Measurements from ENCODE around the gene LETMD1.
A peak's percentile ranks its signal among the peaks of the same experiment; 100 is the strongest.

LETMD1 gene

DNA sequence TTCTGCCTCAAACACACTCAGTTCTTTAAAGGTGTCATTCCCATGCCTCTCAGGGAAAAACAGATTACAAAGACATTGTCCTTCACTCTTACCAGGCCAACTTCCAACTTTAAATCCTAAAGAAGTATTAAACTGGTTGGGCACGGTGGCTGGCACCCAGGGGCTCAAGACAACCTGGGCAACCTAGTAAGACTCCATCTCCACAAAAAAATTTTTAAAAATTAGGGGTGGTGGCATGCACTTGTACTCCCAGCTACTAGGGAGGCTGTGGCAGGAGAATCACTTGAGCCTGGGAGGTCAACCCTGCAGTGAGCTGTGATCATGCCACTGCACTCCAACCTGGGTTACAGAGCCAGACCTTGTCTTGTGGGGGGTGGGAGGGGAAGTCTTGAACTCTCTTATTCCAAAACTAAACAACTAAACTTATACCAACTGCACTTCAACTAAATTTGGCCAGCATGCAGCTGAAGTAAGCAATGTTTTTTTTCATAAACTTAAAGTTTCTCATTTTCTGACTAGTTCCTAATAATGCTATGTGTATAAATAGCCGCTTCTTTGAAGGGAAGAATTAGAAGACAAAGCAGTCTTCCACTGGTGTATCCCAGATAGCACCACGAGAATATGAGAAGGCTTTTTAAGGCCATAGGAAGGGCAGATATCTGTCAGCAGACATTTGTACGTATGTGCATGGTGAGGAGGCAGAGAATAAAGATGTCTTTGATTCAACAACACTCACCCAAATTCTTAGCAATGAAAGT, 24.3 kb upstream of the LETMD1 start:
- Histone ChIP-seq H3K4me2 (peak overlapping the region; percentile 89), H3K27ac (no peak overlapping the region), H4K20me1 (peaks cover 47% of the 10 kb centered on the region), H3K4me1 (peaks cover 52% of the 10 kb centered on the region), H3K9ac (no peak overlapping the region), H3K4me3 (no peak overlapping the region), H3K36me3 (no peaks in the 10 kb centered on the region), H3K9me3 (no peaks in the 10 kb centered on the region), H3K27me3 (no peaks in the 10 kb centered on the region)
- no peak for TF ChIP-seq Cebpa-rat (IDR thresholded peaks at IDR 0.05)

DNA sequence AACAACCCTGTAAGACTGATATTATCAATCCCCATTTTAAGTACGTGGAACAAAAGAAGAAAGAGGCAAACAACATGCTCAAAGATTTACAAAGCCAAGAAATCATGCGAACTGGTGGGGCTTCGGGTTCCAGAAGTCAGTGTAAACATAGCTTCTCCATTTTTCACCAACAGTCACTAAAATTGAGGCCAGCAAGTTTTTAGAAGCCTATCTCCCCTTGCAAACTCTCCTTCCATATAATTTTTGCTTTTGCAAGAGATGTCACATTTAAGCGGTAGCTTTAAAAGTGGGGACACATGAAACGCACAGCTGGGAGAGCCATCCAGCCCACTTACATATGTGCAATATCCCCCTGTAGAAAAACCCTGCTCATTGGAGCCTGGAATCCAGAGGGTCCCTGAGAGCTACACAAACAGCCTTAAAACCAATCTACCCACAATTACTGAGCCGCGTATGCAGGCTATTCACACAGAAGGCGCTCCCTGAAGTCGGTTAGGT, 22.7 kb upstream of the LETMD1 start:
- peak overlapping the region; percentile 86 for H3K27ac ChIP-seq
- no peaks in the 10 kb centered on the region for H3K36me3 ChIP-seq
- H3K27me3 ChIP-seq: no peaks in the 10 kb centered on the region
- no peak for TF ChIP-seq Cebpa-rat (IDR thresholded peaks at IDR 0.05)
- peak overlapping the region; percentile 89 for H3K4me3 ChIP-seq
- H3K9ac ChIP-seq: peak overlapping the region; percentile 89
- H3K4me2 ChIP-seq: peak overlapping the region; percentile 89
- H3K4me1 ChIP-seq: peaks cover 43% of the 10 kb centered on the region
- H4K20me1 ChIP-seq: peaks cover 33% of the 10 kb centered on the region
- no peaks in the 10 kb centered on the region for H3K9me3 ChIP-seq

DNA sequence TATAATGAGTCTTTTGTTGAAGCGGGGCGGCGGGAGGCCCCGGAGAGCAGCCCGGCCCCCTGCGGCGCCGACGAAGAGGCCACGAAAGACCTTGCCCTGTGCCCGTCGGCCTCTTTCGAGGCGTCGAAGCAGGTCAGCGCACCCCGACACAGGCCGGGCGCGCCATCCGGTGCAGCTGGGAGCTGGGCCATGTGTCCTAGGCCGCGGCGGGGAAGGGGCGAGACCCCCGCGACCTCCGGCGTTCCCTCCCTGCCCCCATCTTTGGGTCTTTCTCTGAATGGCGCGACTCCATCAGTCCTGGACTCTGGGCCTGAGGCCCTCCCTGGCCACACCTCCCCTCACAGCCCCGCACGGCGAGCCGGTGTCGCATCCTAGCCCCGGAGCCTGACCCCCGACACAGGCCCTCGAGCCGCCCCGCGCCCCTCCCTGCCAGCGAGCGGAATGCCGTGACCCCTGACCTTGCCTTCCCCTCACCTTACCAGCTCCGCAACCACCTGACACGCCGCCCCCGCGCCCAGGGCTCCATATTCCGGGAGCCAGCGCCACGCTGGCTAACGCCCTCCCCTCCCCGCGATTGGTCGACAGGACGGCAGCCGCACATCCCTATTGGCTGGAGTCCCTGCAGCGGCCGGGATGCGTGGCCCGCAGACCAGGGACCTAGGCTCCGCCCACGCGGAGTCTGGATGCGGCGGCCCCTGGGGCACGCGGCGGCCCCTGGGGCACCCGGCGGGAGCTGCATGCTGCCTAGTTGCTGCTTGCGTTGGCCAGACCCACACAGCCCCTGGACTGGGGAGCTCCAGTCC, 22.1 kb upstream of the LETMD1 start, which contains the start of gene SLC11A2:
Gene SLC11A2 (minus strand): TSS at position 549 of the 803 bp plus-strand sequence. CDS start 15,656 bp downstream, outside the sequence.
- Histone ChIP-seq H3K27me3 (no peaks in the 10 kb centered on the region), H3K4me3 (peak within 1 kb of the TSS; percentile 89), H3K9ac (peak within 1 kb of the TSS; percentile 89), H3K27ac (peak within 1 kb of the TSS; percentile 86), H3K9me3 (no peaks in the 10 kb centered on the region), H3K4me2 (peak within 1 kb of the TSS; percentile 89), H3K36me3 (no peaks in the 10 kb centered on the region), H3K4me1 (peaks cover 37% of the 10 kb centered on the region), H4K20me1 (peaks cover 27% of the 10 kb centered on the region)
- no peak for TF ChIP-seq Cebpa-rat (IDR thresholded peaks at IDR 0.05)

DNA sequence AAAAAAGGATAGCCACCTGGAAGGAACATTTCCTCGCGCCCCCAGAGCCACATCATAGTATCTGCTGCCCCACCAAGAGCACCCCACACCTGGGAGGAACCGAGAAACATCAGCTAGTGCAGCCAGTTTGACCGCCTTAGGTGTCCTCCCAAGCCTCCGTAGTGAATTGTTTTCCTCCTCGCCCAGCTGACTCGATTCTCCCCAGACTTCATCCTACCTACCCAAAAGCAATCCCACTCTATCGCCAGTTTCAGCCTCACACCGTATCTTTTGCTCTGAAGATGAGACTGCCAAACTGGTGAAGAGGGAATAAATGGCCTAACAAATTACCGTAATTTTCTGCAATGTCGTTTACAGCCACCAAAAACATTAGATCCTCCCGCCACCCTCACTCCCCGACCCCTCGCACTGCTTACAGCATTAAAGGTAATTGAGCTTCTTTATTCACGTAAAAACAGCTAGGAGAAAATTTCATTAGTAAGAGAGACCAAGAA, 20.7 kb upstream of the LETMD1 start:
- TF ChIP-seq Cebpa-rat (IDR thresholded peaks at IDR 0.05): no peak
- H3K27me3 ChIP-seq: no peaks in the 10 kb centered on the region

DNA sequence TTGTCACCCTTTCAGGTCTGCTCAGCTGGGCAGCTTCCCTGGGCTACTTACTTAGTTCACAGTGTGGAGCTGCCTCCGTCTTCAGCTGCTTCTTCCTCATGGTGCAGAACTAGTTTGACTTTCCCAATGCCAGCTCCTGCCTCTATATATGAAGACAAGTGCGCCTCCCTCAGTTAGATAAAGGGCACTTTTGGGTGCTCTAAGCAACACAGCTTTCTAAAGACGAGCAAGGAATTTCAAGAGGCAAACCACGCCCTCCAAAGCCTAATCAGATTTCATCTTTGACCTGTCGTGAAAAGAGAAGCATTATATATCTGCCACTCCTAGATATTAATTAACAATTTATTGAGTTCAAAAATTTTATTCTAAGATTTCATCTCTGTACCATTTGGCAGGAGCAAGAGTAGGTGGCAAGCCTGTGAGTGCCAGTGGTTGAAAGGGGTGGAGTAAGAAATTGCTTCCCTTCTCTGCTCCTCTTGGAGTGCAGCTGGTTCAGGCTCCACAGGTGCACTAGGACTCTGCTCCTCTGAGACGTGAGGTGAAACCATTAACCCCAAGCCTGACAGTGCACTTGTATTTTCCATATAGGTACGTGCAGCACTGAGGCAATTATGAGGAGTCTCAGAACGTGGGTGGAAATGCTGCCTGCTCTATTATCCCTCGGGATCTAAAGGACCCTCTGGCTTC, 19.9 kb upstream of the LETMD1 start:
- no peaks in the 10 kb centered on the region for H3K9me3 ChIP-seq
- peaks cover 13% of the 10 kb centered on the region; the same call in 1 of the 2 replicates for H4K20me1 ChIP-seq
- no peak overlapping the region for H3K9ac ChIP-seq
- H3K4me3 ChIP-seq: no peak overlapping the region
- H3K27ac ChIP-seq: no peak overlapping the region
- no peak for TF ChIP-seq Cebpa-rat (IDR thresholded peaks at IDR 0.05)
- no peaks in the 10 kb centered on the region for H3K36me3 ChIP-seq
- H3K27me3 ChIP-seq: no peaks in the 10 kb centered on the region
- H3K4me1 ChIP-seq: peaks cover 21% of the 10 kb centered on the region
- H3K4me2 ChIP-seq: no peak overlapping the region

More for the DNA sequence above, 20.7 kb upstream of the LETMD1 start:
- no peak overlapping the region for H3K9ac ChIP-seq
- peaks cover 13% of the 10 kb centered on the region; the same call in 1 of the 2 replicates for H4K20me1 ChIP-seq
- H3K27ac ChIP-seq: no peak overlapping the region
- no peaks in the 10 kb centered on the region for H3K9me3 ChIP-seq
- no peak overlapping the region for H3K4me3 ChIP-seq
- H3K4me1 ChIP-seq: peaks cover 23% of the 10 kb centered on the region
- H3K4me2 ChIP-seq: no peak overlapping the region
- H3K36me3 ChIP-seq: no peaks in the 10 kb centered on the region

DNA sequence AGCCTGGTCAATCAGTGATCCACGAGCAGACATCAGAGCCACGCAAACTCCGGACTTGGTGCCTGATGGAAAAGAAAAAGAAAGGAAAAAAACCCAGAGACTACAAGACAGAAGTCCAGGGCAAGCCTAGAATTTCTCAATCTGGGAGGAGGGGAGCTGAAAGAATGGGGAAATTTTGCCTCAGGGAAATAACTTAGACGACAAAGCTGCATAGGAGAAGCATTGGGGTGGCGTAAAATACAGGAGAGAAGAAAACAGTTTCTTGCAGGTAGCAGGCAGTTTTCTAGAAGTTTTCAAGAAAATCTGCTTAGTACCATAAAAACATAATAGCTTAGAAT, 19.3 kb upstream of the LETMD1 start:
- Histone ChIP-seq H3K27me3 (no peaks in the 10 kb centered on the region), H3K4me2 (no peak overlapping the region), H3K9me3 (no peaks in the 10 kb centered on the region), H3K27ac (no peak overlapping the region), H3K9ac (no peak overlapping the region), H3K4me1 (peaks cover 21% of the 10 kb centered on the region), H3K4me3 (no peak overlapping the region), H4K20me1 (peaks cover 10% of the 10 kb centered on the region; the same call in 1 of the 2 replicates), H3K36me3 (no peaks in the 10 kb centered on the region)
- no peak for TF ChIP-seq Cebpa-rat (IDR thresholded peaks at IDR 0.05)

DNA sequence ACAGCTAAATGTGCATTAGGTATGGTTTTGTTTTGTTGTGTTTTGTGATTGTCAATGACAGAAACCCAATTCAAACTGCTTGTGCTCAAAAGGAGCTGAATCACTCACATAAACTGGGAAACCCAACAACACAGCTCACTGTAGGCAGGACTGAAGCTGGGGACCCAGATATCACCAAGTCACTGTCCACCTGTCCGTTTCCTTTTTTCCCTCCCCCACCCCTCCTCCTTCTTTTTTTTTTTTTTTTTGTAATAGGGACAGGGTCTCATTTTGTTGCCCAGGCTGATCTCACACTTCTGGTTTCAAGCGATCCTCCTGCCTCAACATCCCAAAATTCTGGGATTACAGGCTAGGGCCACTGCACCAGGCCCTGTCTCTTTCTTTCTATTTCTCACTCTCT, 15.1 kb upstream of the LETMD1 start:
- H3K9ac ChIP-seq: no peak overlapping the region
- H3K27ac ChIP-seq: no peak overlapping the region
- H3K4me2 ChIP-seq: no peak overlapping the region

DNA sequence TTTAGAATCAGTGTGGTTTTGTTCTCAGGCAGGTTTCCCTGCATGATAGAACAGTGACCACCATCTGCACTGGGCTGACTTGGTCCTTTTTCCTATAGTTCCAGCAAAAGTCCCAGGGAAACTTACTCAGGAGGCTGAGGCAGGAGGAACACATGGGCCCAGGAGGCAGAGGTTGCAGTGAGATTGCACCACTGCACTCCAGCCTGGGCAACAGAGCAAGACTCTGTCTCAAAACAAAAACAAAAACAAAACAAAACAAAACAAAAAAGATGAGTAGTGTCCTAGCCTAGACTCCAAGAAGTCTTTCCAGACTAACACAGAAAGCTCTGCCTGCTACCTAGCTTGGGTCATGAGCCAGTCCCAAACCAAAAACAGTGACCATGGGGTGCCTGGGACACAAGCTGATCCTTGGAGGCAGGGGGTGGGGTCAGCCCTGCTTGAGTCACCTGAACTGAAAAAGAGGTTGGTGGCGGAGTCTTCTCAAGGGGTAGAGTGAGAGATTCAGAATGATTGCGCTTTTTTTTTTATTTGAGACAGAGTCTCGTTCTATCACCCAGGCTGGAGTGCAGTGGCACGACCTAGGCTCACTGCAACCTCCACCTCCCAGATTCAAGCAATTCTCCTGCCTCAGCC, 14.6 kb upstream of the LETMD1 start:
- TF ChIP-seq Cebpa-rat (IDR thresholded peaks at IDR 0.05): no peak
- Histone ChIP-seq H3K36me3 (no peaks in the 10 kb centered on the region), H3K4me1 (no peaks in the 10 kb centered on the region), H3K27ac (no peak overlapping the region), H3K4me3 (no peak overlapping the region), H3K27me3 (no peaks in the 10 kb centered on the region), H4K20me1 (no peaks in the 10 kb centered on the region), H3K9ac (no peak overlapping the region), H3K9me3 (no peaks in the 10 kb centered on the region), H3K4me2 (no peak overlapping the region)

More for the DNA sequence above, 15.1 kb upstream of the LETMD1 start:
- Histone ChIP-seq H3K4me3 (no peak overlapping the region), H4K20me1 (no peaks in the 10 kb centered on the region), H3K27me3 (no peaks in the 10 kb centered on the region), H3K36me3 (no peaks in the 10 kb centered on the region), H3K4me1 (no peaks in the 10 kb centered on the region), H3K9me3 (no peaks in the 10 kb centered on the region)
- no peak for TF ChIP-seq Cebpa-rat (IDR thresholded peaks at IDR 0.05)

DNA sequence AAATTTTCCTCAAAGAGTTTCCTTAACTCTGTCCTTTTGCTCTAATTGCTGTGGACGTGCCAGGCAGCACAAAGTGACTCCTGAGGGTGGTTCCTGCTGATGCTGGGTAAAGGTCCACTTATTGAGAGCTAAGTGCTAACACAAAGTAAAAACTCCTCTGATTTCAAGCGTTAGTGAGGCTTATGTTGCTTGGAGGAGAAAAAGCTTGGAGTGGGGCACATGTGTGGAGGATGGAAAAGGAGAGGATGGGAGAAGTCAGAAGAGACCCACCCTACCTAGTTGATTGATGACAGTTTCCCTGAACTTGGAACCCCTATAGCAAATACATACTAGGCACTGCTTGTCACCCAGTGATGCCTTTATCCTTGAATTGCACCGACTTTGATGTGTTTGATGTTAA, 11.8 kb upstream of the LETMD1 start:
- H3K4me3 ChIP-seq: no peak overlapping the region
- H3K4me2 ChIP-seq: no peak overlapping the region
- no peaks in the 10 kb centered on the region for H4K20me1 ChIP-seq
- no peaks in the 10 kb centered on the region for H3K4me1 ChIP-seq
- H3K9ac ChIP-seq: no peak overlapping the region
- H3K9me3 ChIP-seq: no peaks in the 10 kb centered on the region
- no peak overlapping the region for H3K27ac ChIP-seq
- TF ChIP-seq Cebpa-rat (IDR thresholded peaks at IDR 0.05): no peak
- H3K27me3 ChIP-seq: no peaks in the 10 kb centered on the region
- no peaks in the 10 kb centered on the region for H3K36me3 ChIP-seq
